Tibial nerve (tissue), 4 donors: ENCODE data around the gene SPTBN1. TPM values are rescaled to one million over a fixed set of nuclear protein-coding genes. Genes with fewer than 3 reads are reported as not detected.
A peak's percentile ranks its signal among the peaks of the same experiment; 100 is the strongest.

Experiments used
- DNase-seq, 2 donors: peaks; one replicate each; pipeline ENCODE4 v3.0.0-alpha.2; 2019; ENCODE audit warnings: low spot score in 2 of 2
- H3K27ac ChIP-seq, 4 donors: fragments of 200-600 bp; sonication (generic) in 3 of 4; one replicate each; pipeline ENCODE4 v1.5.1; 2017 to 2019; ENCODE audit warnings: mild to moderate bottlenecking in 1 of 4
- H3K27me3 ChIP-seq, 2 donors: fragments of 200-600 bp; sonication (generic) in 1 of 2; one replicate each; pipeline versions ENCODE4 v1.5.1 to v1.6.0; 2017 to 2019
- H3K36me3 ChIP-seq, 3 donors: fragments of 200-600 bp; sonication (generic); one replicate each; pipeline ENCODE4 v1.5.1; 2018 to 2019
- H3K4me1 ChIP-seq, 4 donors: fragments of 200-600 bp; sonication (generic) in 3 of 4; one replicate each; pipeline ENCODE4 v1.5.1; 2017 to 2019
- H3K4me3 ChIP-seq, 4 donors: fragments of 200-600 bp; sonication (generic) in 3 of 4; one replicate each; pipeline ENCODE4 v1.5.1; 2017 to 2019; ENCODE audit warnings: mild to moderate bottlenecking in 1 of 4, moderate library complexity in 1 of 4
- H3K9me3 ChIP-seq, 4 donors: fragments of 200-600 bp; sonication (generic) in 3 of 4; one replicate each; pipeline ENCODE4 v1.5.1; 2017 to 2019
- CTCF ChIP-seq, 5 experiments: fragments of 200-600 bp in 3 of 5; fragments of 450-650 bp in 2 of 5; sonication (generic) in 3 of 5; IDR thresholded peaks; one replicate each; pipeline ENCODE4 v1.5.1; 2016 to 2019; ENCODE audit warnings: antibody characterized with exemption in 5 of 5, mild to moderate bottlenecking in 3 of 5, moderate library complexity in 2 of 5
- EP300 ChIP-seq, 2 donors: sonication (generic); formaldehyde crosslinking; IDR thresholded peaks; one replicate each; pipeline ENCODE4 v1.6.1; 2017; ENCODE audit warnings: antibody characterized with exemption in 2 of 2, mild to moderate bottlenecking in 1 of 2
- POLR2A ChIP-seq, 2 donors: fragments of 450-650 bp; IDR thresholded peaks; one replicate each; pipeline ENCODE4 v1.6.1; 2017; ENCODE audit warnings: antibody characterized with exemption in 2 of 2, mild to moderate bottlenecking in 2 of 2, moderate library complexity in 2 of 2
- WGBS, 2 donors: methylation state at CpG; one replicate each; pipeline ENCODE4 v1.1.5; 2018; 5-methylcytosine and 5-hydroxymethylcytosine counted together
- total RNA-seq, 4 donors: library from RNA; depleted of rRNA; stranded (reverse); fragments of >200 nt; gene quantifications; one replicate each; pipeline ENCODE4 v1.1.0, GENCODE V29; 2016

Gene SPTBN1
- total RNA-seq, 4 donors from 2014 or later = 670 to 967 (median 890) TPM

- H3K9me3 ChIP-seq = no peaks in the 10 kb centered on the region
- DNase-seq = no peak
- peaks cover 0 to 77% (median 21%) of the 10 kb centered on the region in 3 donors for H3K36me3 ChIP-seq
- no peak overlapping the region for H3K4me3 ChIP-seq
- H3K27ac ChIP-seq = peak overlapping the region in 2 of 4 donors; percentile 81 to 89
- H3K27me3 ChIP-seq = no peaks in the 10 kb centered on the region
- 54 to 55% methylated on average over 4 of the region's 4 CpGs for WGBS, 2 donors
- peaks cover 0 to 69% (median 43%) of the 10 kb centered on the region in 4 donors for H3K4me1 ChIP-seq
- no peak for TF ChIP-seq POLR2A (IDR thresholded peaks at IDR 0.05)
- no peak for TF ChIP-seq CTCF (IDR thresholded peaks at IDR 0.05)
- TF ChIP-seq EP300 (IDR thresholded peaks at IDR 0.05) = no peak
Measured at GRCh38 chr2:54631755-54632154, 175.6 kb downstream of the SPTBN1 start.

- peak overlapping the region in 2 of 4 donors; percentile 81 to 89 for H3K27ac ChIP-seq
- WGBS, 2 donors = 74 to 75% methylated on average over 12 of the region's 12 CpGs
- H3K4me3 ChIP-seq = no peak overlapping the region
- TF ChIP-seq POLR2A (IDR thresholded peaks at IDR 0.05) (no peak), CTCF (IDR thresholded peaks at IDR 0.05) (no peak), EP300 (IDR thresholded peaks at IDR 0.05) (no peak)
- no peak for DNase-seq
- H3K4me1 ChIP-seq = peaks cover 0 to 78% (median 45%) of the 10 kb centered on the region in 4 donors
- peaks cover 0 to 70% (median 21%) of the 10 kb centered on the region in 3 donors for H3K36me3 ChIP-seq
- H3K9me3 ChIP-seq = no peaks in the 10 kb centered on the region
- H3K27me3 ChIP-seq = no peaks in the 10 kb centered on the region
Measured at GRCh38 chr2:54632733-54633692, 176.9 kb downstream of the SPTBN1 start.

DNA sequence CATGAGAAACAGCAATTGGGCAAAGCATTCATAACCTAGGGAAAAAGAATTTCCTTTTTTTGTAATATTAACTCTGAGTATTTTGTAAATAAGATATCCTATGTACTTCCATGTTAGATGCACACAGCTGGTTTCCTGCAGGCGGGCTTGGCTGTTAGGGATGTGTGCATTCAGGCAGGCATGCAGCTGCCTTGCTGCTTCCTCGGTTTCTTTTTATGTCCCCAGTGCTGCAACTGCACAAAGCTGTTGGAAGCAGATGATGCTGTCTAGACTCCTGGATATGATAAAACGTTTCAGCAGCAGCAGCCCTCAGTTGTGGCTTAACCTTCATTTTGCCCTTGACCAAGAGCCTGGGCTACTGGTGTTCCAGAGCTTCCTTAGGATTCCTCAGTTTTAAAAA, 177.9 kb downstream of the SPTBN1 start:
- Histone ChIP-seq H3K27me3 (no peaks in the 10 kb centered on the region), H3K9me3 (no peaks in the 10 kb centered on the region), H3K4me1 (peaks cover 0 to 86% (median 47%) of the 10 kb centered on the region in 4 donors), H3K27ac (peak overlapping the region in 3 of 4 donors; percentile 74 to 89 (median 81)), H3K36me3 (peaks cover 5 to 70% (median 21%) of the 10 kb centered on the region in 3 donors), H3K4me3 (no peak overlapping the region)
- no peak for DNase-seq
- 37 to 40% methylated on average over 3 of the region's 3 CpGs for WGBS, 2 donors
- TF ChIP-seq EP300 (IDR thresholded peaks at IDR 0.05) (no peak), CTCF (IDR thresholded peaks at IDR 0.05) (no peak), POLR2A (IDR thresholded peaks at IDR 0.05) (no peak)

GRCh38 chr2:54634564-54635511, 178.7 kb downstream of the SPTBN1 start:
- Histone ChIP-seq H3K36me3 (peaks cover 5 to 67% (median 13%) of the 10 kb centered on the region in 3 donors), H3K9me3 (no peaks in the 10 kb centered on the region), H3K27me3 (no peaks in the 10 kb centered on the region), H3K4me1 (peaks cover 0 to 94% (median 46%) of the 10 kb centered on the region in 4 donors), H3K4me3 (no peak overlapping the region), H3K27ac (peak overlapping the region in 3 of 4 donors; percentile 74 to 89 (median 81))
- 46 to 48% methylated on average over 16 of the region's 16 CpGs for WGBS, 2 donors
- TF ChIP-seq CTCF (IDR thresholded peaks at IDR 0.05) (no peak), EP300 (IDR thresholded peaks at IDR 0.05) (peak; percentile 40 to 45)
- DNase-seq = peak in 1 of 2 donors; percentile 46
